Activated CD8-positive, alpha-beta memory T cell treated with anti-CD3 and anti-CD28 coated beads, Interleukin-2, amount 50 U/mL, for 24 hours (primary cell): ENCODE results near the gene NHLRC4.

Source experiments
- DNase-seq: peaks from one replicate; pipeline ENCODE4 v3.0.0-alpha.2; 2020; ENCODE audit errors: extremely low read depth

The NHLRC4 gene, protein sequence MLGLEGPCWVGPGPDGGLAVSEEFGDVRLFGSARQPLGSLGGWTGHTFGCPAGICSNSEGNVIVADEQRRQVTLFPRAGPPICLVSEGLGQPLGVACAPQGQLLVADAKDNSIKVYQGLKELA

DNA sequence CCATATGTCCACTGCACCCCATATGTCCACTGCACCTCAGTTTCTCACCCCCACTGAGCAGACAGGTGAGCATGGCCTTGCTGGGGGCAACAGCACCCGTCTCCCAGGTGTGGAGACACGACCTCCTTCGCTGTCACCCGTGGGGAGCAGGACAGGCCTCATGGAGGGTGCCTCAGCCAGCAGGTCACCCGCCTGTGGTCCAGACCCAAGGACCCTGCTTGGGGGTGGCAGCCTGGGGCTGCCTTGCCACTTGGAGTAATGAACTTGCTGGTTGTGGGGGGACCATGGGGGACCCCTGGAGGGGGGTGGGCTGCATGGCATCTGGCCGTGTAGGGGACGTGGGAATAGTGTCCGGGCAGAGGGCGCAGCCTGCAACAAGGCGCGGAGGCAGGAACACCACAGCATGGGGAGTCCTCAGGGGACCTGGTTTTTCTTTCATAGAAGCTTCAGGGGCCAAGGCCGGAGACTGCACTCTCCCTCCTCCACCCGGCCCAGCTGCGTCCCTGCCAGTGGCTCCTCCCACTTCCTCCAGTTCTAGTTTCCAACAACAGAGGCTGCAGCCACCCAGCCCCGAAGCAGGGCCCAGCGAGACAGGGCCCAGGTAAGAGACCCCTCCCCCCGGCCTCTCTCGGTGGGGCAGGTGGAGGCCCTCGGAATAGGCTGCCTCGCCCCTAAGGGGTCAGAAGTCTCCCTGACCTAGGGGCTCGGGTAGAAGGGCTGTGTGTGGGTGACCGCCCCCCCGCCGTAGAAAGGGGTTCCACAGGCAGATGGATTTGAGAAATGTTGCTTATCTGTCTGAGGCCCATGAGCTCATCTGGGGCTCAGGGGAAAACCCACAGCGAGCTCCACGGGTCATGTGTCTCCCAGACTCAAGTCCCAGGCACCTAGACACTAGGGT is at the start of gene NHLRC4:
Gene NHLRC4 (plus strand): TSS at position 531 of the 898 bp plus-strand sequence. CDS start 1,043 bp downstream, outside the sequence.
- DNase-seq: no peak

GRCh38 chr16:518858-519257 is 47.9 kb upstream of the NHLRC4 start:
- no peak for DNase-seq

DNA sequence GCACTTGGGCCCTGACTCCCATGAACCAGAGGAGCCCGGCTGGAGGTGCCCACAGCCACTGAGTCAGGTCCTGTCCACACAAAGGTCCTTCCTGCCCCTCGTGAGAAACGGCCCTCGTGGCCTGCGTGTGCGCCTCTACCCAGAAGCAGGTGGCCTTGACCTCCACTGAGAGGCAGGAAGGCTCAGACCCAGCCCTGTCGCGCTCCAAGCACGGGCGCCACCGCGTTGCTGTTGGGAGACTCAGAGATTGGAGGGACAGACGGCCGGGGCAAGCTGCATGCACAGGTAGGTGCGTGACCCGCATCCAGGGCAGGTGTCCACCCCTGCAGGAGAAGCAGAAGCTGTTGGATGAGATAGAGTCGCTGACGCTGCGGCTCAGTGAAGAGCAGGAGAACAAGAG is 47.4 kb upstream of the NHLRC4 start:
- no peak for DNase-seq

DNA sequence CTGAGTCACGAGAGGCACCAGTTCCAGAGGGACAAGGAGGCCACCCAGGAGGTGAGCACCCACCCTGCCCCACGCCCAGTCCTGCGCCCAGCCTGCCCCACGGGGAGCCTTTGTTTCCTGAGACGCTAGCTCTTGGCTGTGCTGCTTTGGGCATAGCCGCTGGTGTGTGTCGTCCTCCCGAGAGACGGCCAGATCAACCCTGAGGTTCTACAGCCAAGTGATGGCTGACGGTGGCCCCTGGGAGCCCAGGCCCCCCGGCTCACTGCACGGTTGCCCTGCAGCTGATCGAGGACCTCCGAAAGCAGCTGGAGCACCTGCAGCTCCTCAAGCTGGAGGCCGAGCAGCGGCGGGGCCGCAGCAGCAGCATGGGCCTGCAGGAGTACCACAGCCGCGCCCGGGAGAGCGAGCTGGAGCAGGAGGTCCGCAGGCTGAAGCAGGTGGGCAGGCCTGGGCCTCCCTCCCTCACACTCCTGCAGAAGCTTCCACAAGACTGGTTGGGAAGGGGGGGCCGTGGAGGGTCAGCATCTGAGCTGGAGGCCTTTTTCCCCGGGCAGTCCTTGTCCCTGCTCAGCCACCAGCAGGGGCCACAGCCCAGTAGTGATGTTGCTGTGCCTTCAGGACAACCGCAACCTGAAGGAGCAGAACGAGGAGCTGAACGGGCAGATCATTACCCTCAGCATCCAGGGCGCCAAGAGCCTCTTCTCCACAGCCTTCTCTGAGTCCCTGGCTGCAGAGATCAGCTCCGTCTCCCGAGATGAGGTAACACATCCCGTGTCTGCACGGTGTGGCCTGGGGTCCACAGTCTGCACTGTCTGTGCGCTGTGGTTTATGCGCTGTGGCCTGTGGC is 46.7 kb upstream of the NHLRC4 start:
- no peak for DNase-seq

- DNase-seq: no peak
Measured at GRCh38 chr16:520847-521246, 46.0 kb upstream of the NHLRC4 start.

DNA sequence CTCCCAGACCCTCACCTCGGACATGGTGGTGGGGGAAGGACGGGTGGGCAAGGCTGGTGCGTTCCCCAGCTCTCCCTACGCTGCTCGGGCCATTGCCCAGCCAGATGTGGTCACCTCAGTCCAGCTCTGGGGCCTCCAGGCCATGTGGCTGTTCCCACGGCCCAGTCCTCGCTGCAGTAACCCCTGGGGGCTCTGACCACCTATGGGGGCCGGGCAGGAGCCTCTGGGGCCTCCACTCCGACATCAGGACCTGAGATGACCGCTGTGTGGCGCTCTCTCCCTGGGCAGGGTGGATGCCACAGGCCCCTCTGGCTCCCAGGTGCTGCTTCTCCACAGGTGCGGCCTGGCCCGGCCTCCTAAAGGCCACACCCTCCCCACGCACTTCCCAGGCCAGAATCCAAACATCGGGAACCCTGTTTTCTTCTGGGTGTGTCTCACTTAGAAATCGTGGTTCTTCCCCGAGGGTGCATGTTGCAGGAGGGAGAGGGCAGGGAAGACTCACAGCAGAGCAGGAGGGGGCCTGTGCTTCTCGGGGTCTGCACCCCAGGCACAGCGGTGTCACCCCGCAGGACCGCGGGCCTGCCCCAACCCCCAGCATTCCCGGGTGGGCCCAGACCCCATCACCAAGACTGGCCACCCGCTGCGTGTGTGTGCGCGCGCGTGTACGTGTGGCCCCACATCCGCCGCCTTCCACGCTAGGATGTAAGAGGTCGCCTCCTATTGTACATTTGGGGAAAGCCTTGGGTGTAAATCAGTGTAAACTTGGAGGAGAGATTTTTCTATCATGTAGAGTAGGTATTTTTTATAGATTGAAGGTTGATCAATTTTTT is 45.2 kb upstream of the NHLRC4 start:
- DNase-seq: no peak

GRCh38 chr16:522320-523096 is 44.3 kb upstream of the NHLRC4 start:
- no peak for DNase-seq

GRCh38 chr16:523097-523741 is 43.6 kb upstream of the NHLRC4 start:
- no peak for DNase-seq

GRCh38 chr16:524274-525040 is 42.3 kb upstream of the NHLRC4 start:
- no peak for DNase-seq

DNA sequence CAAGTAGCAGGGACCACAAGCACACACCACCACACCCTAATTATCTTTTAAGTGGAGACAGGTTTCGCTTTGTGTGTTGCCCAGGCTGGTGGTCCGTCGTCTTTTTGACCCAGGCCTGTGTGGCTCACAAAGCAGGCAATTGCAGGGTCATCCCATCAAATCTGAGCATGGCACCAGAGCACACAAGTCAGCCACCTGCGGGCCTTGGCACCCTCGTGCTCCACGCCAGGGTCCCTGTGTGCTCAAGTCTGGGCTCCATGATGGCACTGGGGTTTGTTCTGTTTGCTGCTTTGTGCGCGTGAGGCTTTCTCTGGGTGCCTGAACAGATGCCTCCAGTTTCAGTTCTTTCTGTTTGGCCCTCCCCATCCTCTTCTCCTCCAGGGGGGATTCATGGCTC is 41.7 kb upstream of the NHLRC4 start:
- DNase-seq: no peak

DNA sequence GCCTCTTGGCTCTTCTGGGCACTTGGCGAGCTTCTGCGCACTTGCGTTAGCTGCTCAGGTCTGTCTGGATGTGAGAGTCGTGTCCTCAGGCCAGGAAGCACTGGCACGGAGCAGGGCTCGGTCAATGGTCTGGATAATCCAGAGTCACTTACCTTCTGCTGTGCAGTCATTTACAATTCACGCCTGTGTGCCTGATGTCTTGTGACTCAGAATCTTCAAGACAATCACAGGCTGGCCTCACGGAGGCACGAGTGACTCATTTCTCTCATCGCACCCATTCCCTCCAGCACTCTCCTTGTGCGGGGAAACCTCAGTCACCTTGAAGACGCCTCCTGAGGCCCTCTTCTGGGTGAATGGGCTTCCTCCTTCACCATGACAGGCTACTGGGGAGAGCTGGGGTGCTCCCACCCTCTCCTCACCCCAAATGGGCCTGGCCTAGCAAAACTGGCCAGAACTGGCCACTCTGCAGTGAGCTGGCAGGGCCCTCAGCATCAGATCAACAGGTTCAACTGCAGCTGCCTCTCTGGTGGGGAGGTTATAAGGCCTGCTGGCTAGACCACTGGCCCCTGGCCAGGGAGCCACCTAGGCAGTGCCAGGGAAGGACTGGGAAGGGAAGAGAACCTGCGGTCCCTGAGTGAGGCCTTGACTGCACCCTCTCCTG is 41.2 kb upstream of the NHLRC4 start:
- peak; percentile 64 for DNase-seq

- DNase-seq: no peak
Measured at GRCh38 chr16:526181-527014, 40.4 kb upstream of the NHLRC4 start.

GRCh38 chr16:527015-527903 is 39.5 kb upstream of the NHLRC4 start, which contains the start of gene CAPN15:
CAPN15 (plus strand) TSS chr16:527712; CDS start chr16:546839, 19,127 bp downstream.
- peak; percentile 60 for DNase-seq

DNA sequence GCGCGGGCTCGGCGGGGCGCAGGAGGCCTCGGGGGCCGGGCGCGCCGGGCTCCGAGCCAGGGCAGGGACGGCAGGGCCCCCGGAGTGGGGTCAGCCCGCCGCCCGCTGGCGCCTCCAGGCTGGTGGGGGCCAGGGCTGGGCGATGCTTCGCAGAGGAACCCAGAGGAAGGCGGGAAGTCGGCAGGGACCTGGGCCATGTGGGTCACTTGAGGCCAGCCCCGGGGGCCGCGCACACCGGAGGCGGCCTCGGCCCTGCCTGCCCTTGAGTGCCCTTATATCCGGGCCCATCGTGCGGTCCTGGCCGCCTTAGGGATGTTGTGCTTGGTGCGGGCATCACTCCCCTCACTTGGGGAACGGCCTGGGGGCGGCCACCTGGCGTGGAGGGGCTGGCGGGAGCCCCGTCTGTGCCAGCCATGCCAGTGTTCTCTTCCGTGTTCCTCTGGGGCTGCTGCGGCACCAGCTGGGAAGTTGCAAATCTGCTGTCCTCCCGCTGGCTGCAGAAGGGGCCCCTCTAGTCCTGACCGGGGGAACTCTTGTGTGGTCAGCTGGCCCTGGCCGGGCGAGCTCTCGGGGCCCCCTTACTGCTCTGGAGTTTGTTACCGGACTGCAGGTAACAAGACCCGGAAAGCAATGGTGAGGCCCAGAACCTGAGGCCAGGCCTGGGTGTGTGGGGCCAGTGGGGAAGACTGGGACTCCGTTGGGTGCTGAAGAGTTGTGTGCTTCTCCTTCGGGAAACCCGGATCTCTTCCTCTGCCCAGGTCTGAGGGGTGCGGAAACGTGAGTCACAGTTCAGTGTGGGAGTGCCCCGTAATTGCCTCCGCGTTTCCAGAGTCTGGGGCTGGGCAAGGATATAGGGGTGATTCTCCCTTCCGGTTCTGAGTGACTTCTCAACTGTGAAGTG is 38.4 kb upstream of the NHLRC4 start:
- no peak for DNase-seq

DNA sequence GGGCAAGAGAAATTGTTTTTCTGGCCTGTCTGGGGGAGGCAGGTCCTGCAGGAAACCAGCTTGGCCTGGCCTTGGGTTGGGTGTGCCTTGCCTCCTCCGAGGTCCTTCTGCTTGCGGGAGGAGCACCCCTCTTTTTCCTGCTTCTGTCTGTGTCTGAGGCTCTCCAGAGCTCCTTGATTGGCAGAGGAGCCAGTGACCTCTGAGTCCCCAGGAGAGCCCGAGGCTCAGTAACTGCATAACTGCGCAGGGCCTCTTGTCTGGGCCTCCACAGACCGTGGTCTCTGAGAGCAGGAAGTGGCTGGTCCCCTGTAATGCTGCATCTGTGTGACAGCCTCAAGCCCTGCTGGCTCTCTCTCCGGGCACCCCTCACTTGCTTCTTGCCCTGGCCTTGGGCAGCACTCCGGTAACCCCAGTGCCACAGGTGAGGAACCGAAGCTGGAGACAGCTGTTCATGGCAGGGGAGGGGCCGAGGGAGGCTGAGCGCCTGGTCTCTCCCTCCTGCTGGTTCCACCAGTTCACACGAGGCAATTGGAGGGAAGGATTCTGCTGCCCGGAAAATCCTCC is 37.7 kb upstream of the NHLRC4 start:
- DNase-seq: no peak
